Loucy (cell line): ENCODE measurements around the gene DTX3.

Source experiments
- H2AFZ ChIP-seq: fragments of 200-600 bp; sonication (generic); 2 replicates; pipeline ENCODE4 v1.6.0; 2016; ENCODE audit warnings: antibody characterized with exemption, mild to moderate bottlenecking, low read length, moderate library complexity
- H3F3A ChIP-seq: fragments of 200-600 bp; 2 replicates; pipeline ENCODE4 v1.6.0; 2016; ENCODE audit warnings: antibody characterized with exemption, low read depth, mild to moderate bottlenecking
- H3K27me3 ChIP-seq: fragments of 200-600 bp; sonication (generic); 2 replicates; pipeline ENCODE4 v1.6.1; 2014; ENCODE audit warnings: low read length, mild to moderate bottlenecking; ENCODE audit not compliant: insufficient read depth, poor library complexity, severe bottlenecking
- H3K36me3 ChIP-seq: fragments of 200-600 bp; sonication (generic); 2 replicates; pipeline ENCODE4 v1.6.1; 2016; ENCODE audit warnings: low read length; ENCODE audit not compliant: insufficient read depth
- H3K4me1 ChIP-seq: fragments of 200-600 bp; sonication (generic); 2 replicates; pipeline ENCODE4 v1.5.1; 2014; ENCODE audit warnings: low read length, mild to moderate bottlenecking; ENCODE audit not compliant: insufficient read depth, poor library complexity, severe bottlenecking
- H3K4me2 ChIP-seq: fragments of 200-600 bp; sonication (generic); 2 replicates; pipeline ENCODE4 v1.6.0; 2014; ENCODE audit warnings: antibody characterized with exemption, low read length, low read depth, mild to moderate bottlenecking; ENCODE audit not compliant: poor library complexity, severe bottlenecking
- H3K4me3 ChIP-seq: fragments of 200-600 bp; sonication (generic); 2 replicates; pipeline ENCODE4 v1.5.1; 2014; ENCODE audit warnings: low read length, mild to moderate bottlenecking, mixed read lengths; ENCODE audit not compliant: poor library complexity, severe bottlenecking
- H3K79me2 ChIP-seq: fragments of 200-600 bp; sonication (generic); 2 replicates; pipeline ENCODE4 v1.6.1; 2014; ENCODE audit warnings: low read length; ENCODE audit not compliant: insufficient read depth
- H3K9ac ChIP-seq: fragments of 200-600 bp; sonication (generic); 2 replicates; pipeline ENCODE4 v1.6.0; 2014; ENCODE audit warnings: mild to moderate bottlenecking, low read depth, low read length, moderate library complexity; ENCODE audit not compliant: poor library complexity, severe bottlenecking
- H3K9me2 ChIP-seq: fragments of 200-600 bp; sonication (generic); replicated peaks from 2 replicates; pipeline ENCODE4 v1.6.1; 2016; ENCODE audit warnings: low read depth, low read length, mixed read lengths
- H3K9me3 ChIP-seq: fragments of 200-600 bp; sonication (generic); 2 replicates; pipeline ENCODE4 v1.6.1; 2014; ENCODE audit warnings: mild to moderate bottlenecking, antibody characterized with exemption, low read length, low read depth; ENCODE audit not compliant: insufficient read depth
- H4K20me1 ChIP-seq: fragments of 200-600 bp; sonication (generic); 2 replicates; pipeline ENCODE4 v1.6.0; 2014; ENCODE audit warnings: antibody characterized with exemption, low read length, mild to moderate bottlenecking; ENCODE audit not compliant: insufficient read depth, poor library complexity, severe bottlenecking
- EZH2phosphoT487 ChIP-seq: fragments of 200-600 bp; IDR thresholded peaks from 2 replicates; pipeline ENCODE4 v1.6.1; 2018; ENCODE audit warnings: antibody characterized with exemption, mild to moderate bottlenecking, moderate library complexity, borderline replicate concordance
- TF ChIP-seq, protein P1 (sequence below): fragments of 200-600 bp; sonication (generic); conservative IDR thresholded peaks from 2 replicates; pipeline ENCODE4 v1.5.1; 2014; ENCODE audit warnings: mild to moderate bottlenecking, antibody characterized with exemption, low read length

DTX3 gene, protein sequence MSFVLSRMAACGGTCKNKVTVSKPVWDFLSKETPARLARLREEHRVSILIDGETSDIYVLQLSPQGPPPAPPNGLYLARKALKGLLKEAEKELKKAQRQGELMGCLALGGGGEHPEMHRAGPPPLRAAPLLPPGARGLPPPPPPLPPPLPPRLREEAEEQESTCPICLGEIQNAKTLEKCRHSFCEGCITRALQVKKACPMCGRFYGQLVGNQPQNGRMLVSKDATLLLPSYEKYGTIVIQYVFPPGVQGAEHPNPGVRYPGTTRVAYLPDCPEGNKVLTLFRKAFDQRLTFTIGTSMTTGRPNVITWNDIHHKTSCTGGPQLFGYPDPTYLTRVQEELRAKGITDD

DNA sequence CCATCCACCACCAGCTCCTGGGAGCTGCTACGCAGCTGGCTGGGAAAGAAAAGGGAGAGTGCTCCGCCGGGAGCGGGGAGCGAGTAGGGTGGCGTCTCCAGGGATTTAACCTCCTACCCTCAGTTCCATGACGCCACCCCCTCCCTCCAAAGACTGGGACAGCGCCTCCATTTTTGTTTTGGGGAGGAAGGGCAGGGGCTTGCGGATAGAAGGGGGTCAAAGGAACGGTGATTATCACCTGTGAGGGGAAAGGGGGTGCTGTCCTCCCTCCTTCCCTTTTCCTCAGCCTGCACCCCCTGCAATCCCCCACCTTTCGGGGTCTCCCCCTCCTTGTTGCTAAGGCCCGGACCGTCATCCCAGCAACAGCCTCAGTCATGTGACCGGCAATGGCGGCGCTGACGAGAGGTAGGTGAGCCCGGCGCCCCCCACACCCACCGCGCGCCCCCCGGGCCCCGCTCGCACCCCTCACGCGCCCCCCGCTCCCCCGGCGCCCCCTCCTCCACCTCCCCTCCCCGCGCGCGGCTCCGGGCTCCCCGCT is at the start of gene DTX3:
TSS of gene DTX3 (plus strand) at position 371 of the 538 bp plus-strand sequence. CDS start 1,694 bp downstream, outside the sequence.
- H3K4me2 ChIP-seq = peak within 1 kb of the TSS; percentile 92

DNA sequence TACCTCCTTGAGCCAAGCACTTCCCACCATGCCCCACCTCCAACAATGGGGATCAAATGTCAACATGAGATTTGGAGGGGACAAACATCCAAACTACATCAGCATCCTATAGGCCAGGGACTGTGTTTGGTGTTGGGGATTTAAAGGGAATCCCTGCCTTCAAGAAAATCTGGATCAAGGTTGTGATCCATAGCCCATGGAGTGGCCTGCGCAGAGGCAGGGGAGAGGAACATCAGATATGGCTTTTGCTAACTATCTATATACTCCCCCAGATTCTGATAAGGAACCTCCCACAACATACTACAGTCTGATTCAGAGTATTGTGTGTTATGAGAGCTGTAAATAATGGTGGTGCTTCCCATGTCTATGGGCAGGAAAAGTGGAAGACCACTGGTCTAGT is 49.7 kb upstream of the DTX3 start:
- no peak overlapping the region for H2AFZ ChIP-seq
- no peaks in the 10 kb centered on the region for H3K4me1 ChIP-seq
- TF ChIP-seq EZH2phosphoT487 = no peak
- TF ChIP-seq, protein P1, sequence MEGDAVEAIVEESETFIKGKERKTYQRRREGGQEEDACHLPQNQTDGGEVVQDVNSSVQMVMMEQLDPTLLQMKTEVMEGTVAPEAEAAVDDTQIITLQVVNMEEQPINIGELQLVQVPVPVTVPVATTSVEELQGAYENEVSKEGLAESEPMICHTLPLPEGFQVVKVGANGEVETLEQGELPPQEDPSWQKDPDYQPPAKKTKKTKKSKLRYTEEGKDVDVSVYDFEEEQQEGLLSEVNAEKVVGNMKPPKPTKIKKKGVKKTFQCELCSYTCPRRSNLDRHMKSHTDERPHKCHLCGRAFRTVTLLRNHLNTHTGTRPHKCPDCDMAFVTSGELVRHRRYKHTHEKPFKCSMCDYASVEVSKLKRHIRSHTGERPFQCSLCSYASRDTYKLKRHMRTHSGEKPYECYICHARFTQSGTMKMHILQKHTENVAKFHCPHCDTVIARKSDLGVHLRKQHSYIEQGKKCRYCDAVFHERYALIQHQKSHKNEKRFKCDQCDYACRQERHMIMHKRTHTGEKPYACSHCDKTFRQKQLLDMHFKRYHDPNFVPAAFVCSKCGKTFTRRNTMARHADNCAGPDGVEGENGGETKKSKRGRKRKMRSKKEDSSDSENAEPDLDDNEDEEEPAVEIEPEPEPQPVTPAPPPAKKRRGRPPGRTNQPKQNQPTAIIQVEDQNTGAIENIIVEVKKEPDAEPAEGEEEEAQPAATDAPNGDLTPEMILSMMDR = no peak
- no peak overlapping the region for H3K9ac ChIP-seq
- H3K9me3 ChIP-seq = no peaks in the 10 kb centered on the region
- no peaks in the 10 kb centered on the region for H3K27me3 ChIP-seq
- H3K36me3 ChIP-seq = no peaks in the 10 kb centered on the region
- H3F3A ChIP-seq = no peaks in the 10 kb centered on the region
- H3K9me2 ChIP-seq = no peaks in the 10 kb centered on the region
- no peak overlapping the region for H3K4me3 ChIP-seq
- no peaks in the 10 kb centered on the region for H3K79me2 ChIP-seq
- no peak overlapping the region for H3K4me2 ChIP-seq
- H4K20me1 ChIP-seq = no peaks in the 10 kb centered on the region

More for the DNA sequence above, at the start of gene DTX3:
- Histone ChIP-seq H3K36me3 (peaks cover 23% of the 10 kb centered on the region; the same call in 1 of the 2 replicates), H4K20me1 (no peaks in the 10 kb centered on the region), H3K9ac (peak within 1 kb of the TSS; percentile 76), H3K4me1 (peaks cover 25% of the 10 kb centered on the region), H2AFZ (peak within 1 kb of the TSS; percentile 95), H3K9me2 (no peaks in the 10 kb centered on the region), H3K79me2 (no peaks in the 10 kb centered on the region), H3F3A (no peaks in the 10 kb centered on the region), H3K9me3 (no peaks in the 10 kb centered on the region), H3K27me3 (no peaks in the 10 kb centered on the region), H3K4me3 (peak within 1 kb of the TSS; percentile 81)
- no peak for TF ChIP-seq EZH2phosphoT487
- TF ChIP-seq, protein P1 = no peak

DNA sequence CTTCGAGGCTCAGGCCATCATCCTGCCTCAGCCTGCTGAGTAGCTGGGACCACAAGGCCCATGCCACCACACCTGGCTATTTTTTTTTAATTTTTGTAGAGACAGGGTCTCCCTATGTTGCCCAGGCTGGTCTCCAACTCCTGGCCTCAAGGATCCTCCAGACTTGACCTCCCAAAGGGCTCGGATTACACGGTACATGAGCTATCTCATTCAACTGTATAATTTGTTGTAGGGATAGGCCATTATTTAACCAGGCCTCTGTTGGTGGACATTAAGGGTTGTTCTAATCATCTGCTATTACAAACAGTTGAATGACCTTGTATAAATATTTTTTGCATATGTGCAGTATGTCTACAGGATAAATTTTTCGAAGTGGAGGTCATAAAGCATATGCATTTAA is 45.8 kb upstream of the DTX3 start:
- H3K9ac ChIP-seq = no peak overlapping the region
- no peak overlapping the region for H3K4me2 ChIP-seq
- no peaks in the 10 kb centered on the region for H3K36me3 ChIP-seq
- no peaks in the 10 kb centered on the region for H3F3A ChIP-seq
- H3K4me1 ChIP-seq = no peaks in the 10 kb centered on the region
- H3K9me2 ChIP-seq = no peaks in the 10 kb centered on the region
- no peaks in the 10 kb centered on the region for H4K20me1 ChIP-seq
- H3K9me3 ChIP-seq = no peaks in the 10 kb centered on the region
- H3K4me3 ChIP-seq = no peak overlapping the region
- H3K27me3 ChIP-seq = no peaks in the 10 kb centered on the region
- H3K79me2 ChIP-seq = no peaks in the 10 kb centered on the region
- H2AFZ ChIP-seq = no peak overlapping the region
- TF ChIP-seq, protein P1 = no peak
- TF ChIP-seq EZH2phosphoT487 = no peak
